ENCODE measurements around the gene ZBTB5. TPM values are rescaled to one million over a fixed set of nuclear protein-coding genes. Genes with fewer than 3 reads are reported as not detected.
A peak's percentile ranks its signal among the peaks of the same experiment; 100 is the strongest.

Gene ZBTB5
- total and polyA plus RNA-seq, 2 of the 13 experiments (the other 11 are each of a cell fraction or from before 2014, with no cell fraction given), result 12.5 to 20.5 TPM

DNA sequence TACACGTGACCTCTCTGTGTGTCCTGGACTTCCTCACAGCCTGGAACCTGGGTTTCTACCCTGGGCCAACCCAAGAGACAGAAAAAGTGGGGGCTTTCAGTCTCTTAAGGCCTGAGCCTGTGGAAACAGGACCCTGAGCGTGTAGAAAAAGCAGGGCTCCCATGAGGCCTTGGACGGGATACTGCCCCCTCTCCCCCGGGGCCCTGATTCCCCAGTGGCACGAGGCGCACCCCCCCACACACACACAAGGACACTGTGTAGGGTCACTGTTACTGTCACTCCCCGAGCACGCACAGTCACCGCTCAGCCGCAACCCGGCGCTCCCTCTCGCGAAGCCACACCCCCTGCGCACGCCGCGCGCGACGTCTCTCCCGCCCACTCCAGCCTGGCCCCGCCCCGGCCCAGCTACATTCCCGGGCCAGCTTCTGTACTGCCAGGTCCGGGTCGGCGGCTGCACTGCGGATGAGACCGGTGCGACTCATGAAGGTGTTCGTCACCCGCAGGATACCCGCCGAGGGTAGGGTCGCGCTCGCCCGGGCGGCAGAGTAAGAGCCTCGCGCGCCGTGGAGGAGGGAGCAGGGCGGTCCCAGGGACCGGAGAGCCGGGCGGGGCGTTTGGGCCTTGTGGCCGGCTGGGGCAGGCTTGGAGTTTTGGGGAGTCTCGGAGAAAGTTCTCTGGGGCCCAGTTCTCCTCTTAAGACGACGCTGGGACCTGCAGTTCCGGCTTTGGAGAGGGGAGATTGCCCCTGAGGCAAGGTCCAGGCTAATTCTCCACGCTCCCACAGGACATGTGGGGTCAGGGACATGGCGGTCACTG is 42.8 kb downstream of the ZBTB5 start, which contains the start of gene GRHPR (continued):
- TF ChIP-seq YEATS4 (CRISPR knock-in tag; IDR thresholded peaks at IDR 0.05; ENCODE audit: borderline replicate concordance) (peak; percentile 77), ZNF329 (CRISPR knock-in tag; IDR thresholded peaks at IDR 0.05; ENCODE audit: low read depth) (no peak), MYC (CRISPR knock-in tag; IDR thresholded peaks at IDR 0.05; ENCODE audit: borderline replicate concordance) (peak; percentile 91), XRCC5 (optimal IDR thresholded peaks at IDR 0.05; ENCODE audit: low read length) (peak; percentile 22), SRSF4 (IDR thresholded peaks at IDR 0.05; ENCODE audit: low read depth, low read length, poor library complexity, severe bottlenecking) (no peak), ZBTB46 (CRISPR knock-in tag; IDR thresholded peaks at IDR 0.05; ENCODE audit: borderline replicate concordance) (peak; percentile 81; the same call in 1 of the 2 replicates), POLR2G (IDR thresholded peaks at IDR 0.05; ENCODE audit: low read depth, low read length) (peak; percentile 87), ZNF547 (CRISPR knock-in tag; IDR thresholded peaks at IDR 0.05) (peak; percentile 76), TP53 (CRISPR knock-in tag; conservative IDR thresholded peaks at IDR 0.05) (no peak), ZNF776 (CRISPR knock-in tag; IDR thresholded peaks at IDR 0.05) (peak; percentile 38; the same call in 1 of the 2 replicates), ZNF484 (CRISPR knock-in tag; IDR thresholded peaks at IDR 0.05; ENCODE audit: borderline replicate concordance, low read depth) (no peak), THAP11 (CRISPR knock-in tag; IDR thresholded peaks at IDR 0.05) (peak; percentile 58; the same call in 1 of the 2 replicates), ZEB1 (IDR thresholded peaks at IDR 0.05; ENCODE audit: insufficient replicate concordance, low read depth) (peak; percentile 67), NCOR1 (IDR thresholded peaks at IDR 0.05; ENCODE audit: borderline replicate concordance, low read length) (no peak), RFXANK (CRISPR knock-in tag; IDR thresholded peaks at IDR 0.05) (no peak), ISL2 (CRISPR knock-in tag; IDR thresholded peaks at IDR 0.05) (0 out of 2 replicates have a peak, but pooled peaks have one; percentile 32)
- TF ChIP-seq, protein P1, sequence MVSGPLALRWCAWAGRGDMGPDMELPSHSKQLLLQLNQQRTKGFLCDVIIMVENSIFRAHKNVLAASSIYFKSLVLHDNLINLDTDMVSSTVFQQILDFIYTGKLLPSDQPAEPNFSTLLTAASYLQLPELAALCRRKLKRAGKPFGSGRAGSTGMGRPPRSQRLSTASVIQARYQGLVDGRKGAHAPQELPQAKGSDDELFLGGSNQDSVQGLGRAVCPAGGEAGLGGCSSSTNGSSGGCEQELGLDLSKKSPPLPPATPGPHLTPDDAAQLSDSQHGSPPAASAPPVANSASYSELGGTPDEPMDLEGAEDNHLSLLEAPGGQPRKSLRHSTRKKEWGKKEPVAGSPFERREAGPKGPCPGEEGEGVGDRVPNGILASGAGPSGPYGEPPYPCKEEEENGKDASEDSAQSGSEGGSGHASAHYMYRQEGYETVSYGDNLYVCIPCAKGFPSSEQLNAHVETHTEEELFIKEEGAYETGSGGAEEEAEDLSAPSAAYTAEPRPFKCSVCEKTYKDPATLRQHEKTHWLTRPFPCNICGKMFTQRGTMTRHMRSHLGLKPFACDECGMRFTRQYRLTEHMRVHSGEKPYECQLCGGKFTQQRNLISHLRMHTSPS (CRISPR knock-in tag; IDR thresholded peaks at IDR 0.05; ENCODE audit: low read depth), result no peak
- TF ChIP-seq, protein P2, sequence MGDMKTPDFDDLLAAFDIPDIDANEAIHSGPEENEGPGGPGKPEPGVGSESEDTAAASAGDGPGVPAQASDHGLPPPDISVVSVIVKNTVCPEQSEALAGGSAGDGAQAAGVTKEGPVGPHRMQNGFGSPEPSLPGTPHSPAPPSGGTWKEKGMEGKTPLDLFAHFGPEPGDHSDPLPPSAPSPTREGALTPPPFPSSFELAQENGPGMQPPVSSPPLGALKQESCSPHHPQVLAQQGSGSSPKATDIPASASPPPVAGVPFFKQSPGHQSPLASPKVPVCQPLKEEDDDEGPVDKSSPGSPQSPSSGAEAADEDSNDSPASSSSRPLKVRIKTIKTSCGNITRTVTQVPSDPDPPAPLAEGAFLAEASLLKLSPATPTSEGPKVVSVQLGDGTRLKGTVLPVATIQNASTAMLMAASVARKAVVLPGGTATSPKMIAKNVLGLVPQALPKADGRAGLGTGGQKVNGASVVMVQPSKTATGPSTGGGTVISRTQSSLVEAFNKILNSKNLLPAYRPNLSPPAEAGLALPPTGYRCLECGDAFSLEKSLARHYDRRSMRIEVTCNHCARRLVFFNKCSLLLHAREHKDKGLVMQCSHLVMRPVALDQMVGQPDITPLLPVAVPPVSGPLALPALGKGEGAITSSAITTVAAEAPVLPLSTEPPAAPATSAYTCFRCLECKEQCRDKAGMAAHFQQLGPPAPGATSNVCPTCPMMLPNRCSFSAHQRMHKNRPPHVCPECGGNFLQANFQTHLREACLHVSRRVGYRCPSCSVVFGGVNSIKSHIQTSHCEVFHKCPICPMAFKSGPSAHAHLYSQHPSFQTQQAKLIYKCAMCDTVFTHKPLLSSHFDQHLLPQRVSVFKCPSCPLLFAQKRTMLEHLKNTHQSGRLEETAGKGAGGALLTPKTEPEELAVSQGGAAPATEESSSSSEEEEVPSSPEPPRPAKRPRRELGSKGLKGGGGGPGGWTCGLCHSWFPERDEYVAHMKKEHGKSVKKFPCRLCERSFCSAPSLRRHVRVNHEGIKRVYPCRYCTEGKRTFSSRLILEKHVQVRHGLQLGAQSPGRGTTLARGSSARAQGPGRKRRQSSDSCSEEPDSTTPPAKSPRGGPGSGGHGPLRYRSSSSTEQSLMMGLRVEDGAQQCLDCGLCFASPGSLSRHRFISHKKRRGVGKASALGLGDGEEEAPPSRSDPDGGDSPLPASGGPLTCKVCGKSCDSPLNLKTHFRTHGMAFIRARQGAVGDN (CRISPR knock-in tag; IDR thresholded peaks at IDR 0.05), result peak; percentile 97
- TF ChIP-seq, protein P3, sequence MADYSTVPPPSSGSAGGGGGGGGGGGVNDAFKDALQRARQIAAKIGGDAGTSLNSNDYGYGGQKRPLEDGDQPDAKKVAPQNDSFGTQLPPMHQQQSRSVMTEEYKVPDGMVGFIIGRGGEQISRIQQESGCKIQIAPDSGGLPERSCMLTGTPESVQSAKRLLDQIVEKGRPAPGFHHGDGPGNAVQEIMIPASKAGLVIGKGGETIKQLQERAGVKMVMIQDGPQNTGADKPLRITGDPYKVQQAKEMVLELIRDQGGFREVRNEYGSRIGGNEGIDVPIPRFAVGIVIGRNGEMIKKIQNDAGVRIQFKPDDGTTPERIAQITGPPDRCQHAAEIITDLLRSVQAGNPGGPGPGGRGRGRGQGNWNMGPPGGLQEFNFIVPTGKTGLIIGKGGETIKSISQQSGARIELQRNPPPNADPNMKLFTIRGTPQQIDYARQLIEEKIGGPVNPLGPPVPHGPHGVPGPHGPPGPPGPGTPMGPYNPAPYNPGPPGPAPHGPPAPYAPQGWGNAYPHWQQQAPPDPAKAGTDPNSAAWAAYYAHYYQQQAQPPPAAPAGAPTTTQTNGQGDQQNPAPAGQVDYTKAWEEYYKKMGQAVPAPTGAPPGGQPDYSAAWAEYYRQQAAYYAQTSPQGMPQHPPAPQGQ (CRISPR knock-in tag; IDR thresholded peaks at IDR 0.05; ENCODE audit: borderline replicate concordance), result no peak

Data from HepG2 (cell line).